ENCODE results near the gene ADAMTS1. TPM values are rescaled to one million over a fixed set of nuclear protein-coding genes. Genes with fewer than 3 reads are reported as not detected.
A peak's percentile ranks its signal among the peaks of the same experiment; 100 is the strongest.
"Not testable (repeated sequence)": the region's sequence is repeated elsewhere in the genome, so short reads cannot be mapped to it uniquely, and the experiment has no call there.

The ADAMTS1 gene
- 100 to 1,000 TPM; 216 to 406 TPM for total RNA-seq
- long read RNA-seq, donor 1, full-length matches to known transcripts = 98 of 163 reads
- long read RNA-seq, donor 1, partial matches to known transcripts = 53 of 163 reads
- long read RNA-seq, donor 1, other reads (novel, unspliced or antisense) = 12 of 163 reads
- long read RNA-seq, donor 2, full-length matches to known transcripts = 189 of 471 reads
- long read RNA-seq, donor 2, partial matches to known transcripts = 217 of 471 reads
- long read RNA-seq, donor 2, other reads (novel, unspliced or antisense) = 65 of 471 reads

GRCh38 chr21:26845066-26845758 is at the start of gene ADAMTS1:
TSS of gene ADAMTS1 (minus strand) at chr21:26845409. CDS start at chr21:26844954, 455 bp downstream.
- intact Hi-C loops (cut with DNase I) = no loop called here
- peak; percentile 98 for DNase-seq (ENCODE audit: low spot score)

GRCh38 chr21:26892151-26892550 is 46.9 kb upstream of the ADAMTS1 start:
- no peak for DNase-seq (ENCODE audit: low spot score)
- intact Hi-C loops (cut with DNase I) = loop anchor here in 1 of 2 donors (5.0 kb wide), 1 partner anchor 855 kb away; no protein-coding TSS in a partner anchor

GRCh38 chr21:26888931-26889330 is 43.7 kb upstream of the ADAMTS1 start:
- intact Hi-C loops (cut with DNase I) = loop anchor here in 1 of 2 donors (1.0 kb wide), 1 partner anchor 38 kb away; no protein-coding TSS in a partner anchor
- no peak for DNase-seq (ENCODE audit: low spot score)

GRCh38 chr21:26888256-26888655 is 43.0 kb upstream of the ADAMTS1 start:
- intact Hi-C loops (cut with DNase I) = no loop called here
- DNase-seq (ENCODE audit: low spot score) = no peak

DNA sequence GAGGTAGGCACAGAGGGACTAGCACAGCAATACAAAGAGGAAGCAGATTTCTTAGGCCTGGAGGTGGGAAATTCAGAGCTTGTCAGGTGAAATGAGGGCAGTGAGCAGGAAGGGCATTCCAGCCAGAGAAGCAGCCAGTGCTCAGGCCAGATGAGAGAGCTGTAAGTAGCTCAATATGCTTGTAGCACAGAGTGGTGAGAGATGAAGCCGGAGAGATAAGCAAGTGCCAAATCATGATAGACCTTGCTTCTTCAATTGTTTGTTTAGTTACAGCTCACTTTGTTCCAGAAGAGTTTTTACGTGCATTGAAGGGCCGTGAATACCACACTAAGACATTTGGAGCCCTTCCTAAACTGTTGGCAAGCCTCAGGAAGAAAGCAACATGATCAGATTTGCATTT is 42.0 kb upstream of the ADAMTS1 start:
- intact Hi-C loops (cut with DNase I) = no loop called here
- DNase-seq (ENCODE audit: low spot score) = no peak

DNA sequence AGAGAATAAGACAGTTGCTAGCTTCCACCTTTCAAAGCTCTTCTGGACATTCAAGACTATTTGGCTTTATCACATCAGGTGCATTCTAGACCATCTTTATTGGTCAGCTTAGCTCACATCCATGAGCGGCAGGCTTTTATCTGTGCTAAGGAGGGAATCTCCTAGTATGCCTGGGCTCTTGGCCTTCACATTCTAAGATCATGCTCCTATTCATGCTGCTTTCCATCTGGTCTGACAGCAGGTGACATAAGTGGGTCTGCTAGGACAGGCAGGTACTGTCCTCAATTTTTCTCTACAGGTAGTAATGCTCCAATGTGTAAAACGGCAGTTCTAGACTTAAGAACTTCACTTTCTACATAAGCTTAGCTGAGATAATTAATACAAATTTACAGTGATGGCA is 39.2 kb upstream of the ADAMTS1 start:
- no peak for DNase-seq (ENCODE audit: low spot score)
- intact Hi-C loops (cut with DNase I) = no loop called here

GRCh38 chr21:26883768-26884167 is 38.6 kb upstream of the ADAMTS1 start:
- intact Hi-C loops (cut with DNase I) = no loop called here

DNA sequence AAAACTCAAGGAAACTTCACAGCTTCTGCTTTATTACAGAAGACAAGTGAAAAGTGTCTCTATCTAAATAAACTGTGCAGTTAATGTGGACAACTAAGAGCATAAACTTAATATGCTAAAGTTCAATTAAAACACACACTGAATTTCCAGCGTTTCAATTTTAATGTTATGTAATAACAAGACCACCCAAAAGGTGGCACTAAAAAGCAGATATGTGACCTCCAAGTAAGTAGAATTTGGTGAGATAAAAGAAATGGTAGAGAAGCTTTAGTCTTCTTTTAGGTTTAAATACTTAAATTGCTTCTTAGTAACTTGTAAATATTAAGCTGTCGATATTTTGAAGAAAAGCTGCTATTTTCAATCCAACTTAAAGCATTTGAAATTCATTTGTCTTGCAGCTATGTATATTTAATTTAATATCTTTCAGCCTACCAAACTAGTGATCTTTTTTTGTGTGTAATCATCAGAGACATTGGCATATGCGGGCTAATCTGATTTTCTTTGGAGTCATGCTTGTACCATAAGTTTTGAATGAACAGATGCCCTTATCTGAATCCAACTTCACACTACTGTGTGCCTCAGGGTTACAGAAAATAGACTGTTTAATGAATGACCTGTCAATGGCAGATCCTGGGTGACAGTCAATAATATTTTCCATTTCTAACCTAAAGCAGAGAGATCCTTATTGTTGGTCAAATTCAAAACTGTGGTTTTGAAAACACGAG is 36.5 kb upstream of the ADAMTS1 start:
- no peak for DNase-seq (ENCODE audit: low spot score)
- intact Hi-C loops (cut with DNase I) = no loop called here

More at GRCh38 chr21:26883768-26884167, 38.6 kb upstream of the ADAMTS1 start:
- DNase-seq (ENCODE audit: low spot score) = no peak

- DNase-seq (ENCODE audit: low spot score) = no peak
- intact Hi-C loops (cut with DNase I) = no loop called here
Measured at GRCh38 chr21:26877018-26877417, 31.8 kb upstream of the ADAMTS1 start.

- no peak for DNase-seq (ENCODE audit: low spot score)
- intact Hi-C loops (cut with DNase I) = no loop called here
Measured at GRCh38 chr21:26874347-26874746, 29.1 kb upstream of the ADAMTS1 start.

DNA sequence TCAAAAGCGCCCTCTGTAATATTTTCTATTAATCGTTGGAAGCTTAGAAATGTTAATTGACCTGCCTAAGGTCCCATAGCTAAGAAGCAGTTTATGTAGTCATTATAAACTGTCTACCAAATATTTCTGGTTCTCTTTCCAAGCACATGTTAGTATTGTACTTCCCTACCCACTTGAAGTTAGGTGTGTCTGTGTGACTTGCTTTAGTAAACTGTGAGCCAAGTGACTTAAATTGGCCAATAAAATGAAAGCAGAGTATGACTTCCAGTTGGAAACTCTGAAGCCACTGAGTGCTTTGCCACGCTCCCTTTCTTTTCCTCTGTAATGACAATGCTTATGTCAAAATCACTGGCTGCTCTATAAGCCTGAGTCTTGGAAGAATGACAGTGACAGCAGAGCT is 20.6 kb upstream of the ADAMTS1 start:
- DNase-seq (ENCODE audit: low spot score) = no peak
- intact Hi-C loops (cut with DNase I) = no loop called here

DNA sequence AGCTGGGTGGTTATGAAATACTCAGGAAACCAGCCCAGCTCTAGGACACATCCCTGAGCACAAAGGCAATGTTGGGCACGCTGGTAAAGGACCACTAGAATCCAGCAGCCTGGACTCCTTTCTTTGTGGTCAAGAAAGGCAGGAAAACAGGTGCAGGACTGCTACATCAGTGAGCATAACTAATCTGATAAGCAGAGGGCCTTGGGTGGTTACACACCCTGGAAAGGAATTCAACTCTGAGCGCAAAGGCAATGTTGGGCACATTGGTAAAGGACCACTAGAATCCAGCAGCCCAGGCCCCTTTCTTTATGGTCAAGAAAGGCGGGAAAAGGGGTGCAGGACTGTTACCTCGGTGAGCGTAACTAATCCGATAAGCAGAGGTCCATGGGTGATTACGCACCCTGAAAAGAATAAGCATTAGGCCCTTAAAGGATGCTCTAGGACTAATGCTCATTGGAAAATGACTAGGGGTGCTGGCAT is 11.7 kb upstream of the ADAMTS1 start:
- intact Hi-C loops (cut with DNase I) = loop anchor here (10.0 kb wide), 1 partner anchor 1888 kb away; no protein-coding TSS in a partner anchor

GRCh38 chr21:26854695-26855094 is 9.5 kb upstream of the ADAMTS1 start:
- DNase-seq (ENCODE audit: low spot score) = not testable (repeated sequence)
- intact Hi-C loops (cut with DNase I) = loop anchor here (5.0 to 10.0 kb wide), 2 partner anchors 848 to 1890 kb away; no protein-coding TSS in a partner anchor

More for the DNA sequence above, 11.7 kb upstream of the ADAMTS1 start:
- not testable (repeated sequence) for DNase-seq (ENCODE audit: low spot score)

DNA sequence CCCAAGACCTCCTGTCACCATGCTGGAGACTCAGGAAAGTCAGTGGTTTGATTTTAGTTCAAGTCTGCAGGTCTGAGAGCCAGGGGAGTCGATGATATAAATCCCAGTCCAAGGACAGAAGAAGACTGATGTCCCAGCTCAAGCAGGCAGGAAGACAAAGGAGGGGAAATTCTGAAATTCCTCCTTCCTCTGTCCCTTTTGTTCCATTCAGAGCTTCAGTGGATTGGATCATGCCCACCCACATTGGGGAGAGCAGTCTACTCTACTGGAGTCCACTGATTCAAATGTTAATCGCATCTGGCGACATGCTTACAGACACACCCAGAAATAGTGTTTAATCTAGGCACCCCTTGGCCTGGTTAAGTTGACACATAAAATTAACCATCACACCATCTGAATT is 7.2 kb upstream of the ADAMTS1 start:
- DNase-seq (ENCODE audit: low spot score) = no peak
- intact Hi-C loops (cut with DNase I) = loop anchor here (5.0 to 10.0 kb wide), 2 partner anchors 850 to 1892 kb away; no protein-coding TSS in a partner anchor

DNA sequence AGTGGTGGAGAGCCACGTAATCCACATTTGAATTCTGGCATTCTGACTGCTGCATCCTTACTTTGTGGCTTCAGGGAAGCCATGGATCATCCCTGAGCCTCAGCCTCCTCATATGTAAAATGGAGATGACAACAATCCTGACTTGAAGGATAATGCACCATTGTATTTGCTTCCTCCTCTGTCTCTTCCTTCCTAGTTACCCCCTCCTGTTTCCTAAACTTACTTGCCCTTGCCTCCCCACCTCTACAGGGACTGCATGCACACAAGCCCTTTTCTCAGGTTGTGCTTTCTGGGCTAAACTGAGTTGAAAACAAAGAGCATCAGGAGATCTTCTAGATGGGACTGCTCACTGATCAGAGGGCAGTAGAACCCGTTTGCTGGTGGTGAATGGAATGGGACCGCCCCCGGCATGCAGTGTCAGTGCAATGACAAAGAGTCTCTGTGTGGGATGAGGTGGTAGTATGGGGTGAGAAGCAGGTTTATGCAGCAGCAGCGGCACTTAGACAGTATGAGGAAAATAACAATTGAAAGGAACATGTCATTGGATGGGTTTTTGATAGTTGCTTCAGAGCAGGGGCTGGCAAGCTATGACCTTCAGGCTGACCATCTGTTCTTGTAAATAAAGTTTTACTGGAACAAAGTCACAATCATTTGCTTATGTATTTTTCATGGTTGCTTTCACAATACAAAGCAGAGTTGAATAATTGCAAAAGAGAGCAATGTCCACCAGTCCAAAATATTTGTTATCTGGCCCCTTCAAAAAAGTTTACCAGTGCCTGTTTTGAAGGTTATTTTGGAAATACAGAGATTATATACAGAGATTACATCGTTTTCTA is 6.1 kb upstream of the ADAMTS1 start:
- intact Hi-C loops (cut with DNase I) = loop anchor here (1.0 to 10.0 kb wide), 3 partner anchors 38 to 1893 kb away; no protein-coding TSS in a partner anchor
- DNase-seq (ENCODE audit: low spot score) = no peak

- no peak for DNase-seq (ENCODE audit: low spot score)
- intact Hi-C loops (cut with DNase I) = loop anchor here (5.0 to 10.0 kb wide), 2 partner anchors 852 to 1895 kb away; no protein-coding TSS in a partner anchor
Measured at GRCh38 chr21:26850116-26850643, 5.0 kb upstream of the ADAMTS1 start.

- DNase-seq (ENCODE audit: low spot score) = no peak
- intact Hi-C loops (cut with DNase I) = loop anchor here (5.0 to 10.0 kb wide), 2 partner anchors 853 to 1895 kb away; no protein-coding TSS in a partner anchor
Measured at GRCh38 chr21:26849428-26850115, 4.4 kb upstream of the ADAMTS1 start.

DNA sequence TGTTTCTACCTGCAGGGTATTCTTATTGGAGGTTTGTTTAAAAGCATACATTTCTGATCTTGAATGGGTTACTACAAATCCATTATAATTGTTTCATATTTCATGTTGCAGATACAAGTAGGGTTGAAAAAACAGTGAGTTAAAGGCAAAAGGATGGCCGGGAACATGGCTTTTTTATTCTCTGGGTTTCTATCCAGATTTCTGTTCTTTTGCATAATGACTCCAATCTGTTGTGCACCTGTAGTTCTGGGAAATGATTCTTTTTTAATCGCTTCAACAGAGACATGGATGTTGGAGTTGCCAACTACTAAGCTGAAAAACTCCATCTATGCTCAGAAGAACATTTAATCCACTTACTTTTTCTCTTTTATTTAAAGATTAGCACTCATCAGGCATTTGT is 2.7 kb upstream of the ADAMTS1 start:
- DNase-seq (ENCODE audit: low spot score) = no peak
- intact Hi-C loops (cut with DNase I) = no loop called here

Data from posterior vena cava (tissue), 2 donors.